GM04503 (cell line): ENCODE measurements around the gene EXOSC2.

ENCODE experiments used
- DNase-seq: peaks from one replicate; pipeline ENCODE4 v3.0.0-alpha.2; 2012; ENCODE audit warnings: low read depth

Gene EXOSC2

GRCh38 chr9:130738281-130738680 lies 44.7 kb downstream of the EXOSC2 start:
- DNase-seq, result no peak

GRCh38 chr9:130739081-130739480 lies 45.5 kb downstream of the EXOSC2 start:
- no peak for DNase-seq

- no peak for DNase-seq
Measured at GRCh38 chr9:130740218-130741023, 46.8 kb downstream of the EXOSC2 start.

- no peak for DNase-seq
Measured at GRCh38 chr9:130741024-130741305, 47.4 kb downstream of the EXOSC2 start.

- DNase-seq, result peak; percentile 16
Measured at GRCh38 chr9:130741831-130742449, 48.4 kb downstream of the EXOSC2 start.

GRCh38 chr9:130743656-130744055 lies 50.1 kb downstream of the EXOSC2 start:
- no peak for DNase-seq

GRCh38 chr9:130745210-130745800 lies 51.7 kb downstream of the EXOSC2 start:
- no peak for DNase-seq

GRCh38 chr9:130745829-130746228 lies 52.2 kb downstream of the EXOSC2 start:
- no peak for DNase-seq

GRCh38 chr9:130746434-130747212 lies 53.0 kb downstream of the EXOSC2 start:
- no peak for DNase-seq

GRCh38 chr9:130751631-130752355 lies 58.2 kb downstream of the EXOSC2 start:
- no peak for DNase-seq
